MG63 (cell line): Measurements from ENCODE around the gene MRPL9. TPM values are rescaled to one million over a fixed set of nuclear protein-coding genes. Genes with fewer than 3 reads are reported as not detected.
"Not testable (repeated sequence)": the region's sequence is repeated elsewhere in the genome, so short reads cannot be mapped to it uniquely, and the experiment has no call there.

ENCODE experiments used
- DNase-seq: peaks from one replicate; pipeline ENCODE4 v3.0.0-alpha.2; 2020
- H3K27me3 ChIP-seq: fragments of 250-450 bp; sonication (Bioruptor Pico); 2 replicates; pipeline ENCODE4 v1.5.1; 2020; ENCODE audit warnings: mild to moderate bottlenecking, moderate library complexity
- H3K36me3 ChIP-seq: fragments of 250-450 bp; sonication (Bioruptor Pico); 2 replicates; pipeline ENCODE4 v1.5.1; 2020; ENCODE audit warnings: mild to moderate bottlenecking, moderate library complexity
- H3K4me3 ChIP-seq: fragments of 250-450 bp; sonication (Bioruptor Pico); 2 replicates; pipeline ENCODE4 v1.5.1; 2020; ENCODE audit warnings: mild to moderate bottlenecking, moderate library complexity
- H3K9me3 ChIP-seq: fragments of 250-450 bp; sonication (Bioruptor Pico); 2 replicates; pipeline ENCODE4 v1.5.1; 2020; ENCODE audit warnings: mild to moderate bottlenecking, moderate library complexity
- total RNA-seq: library from RNA; depleted of rRNA; stranded (reverse); fragments of >200 nt; shearing (Covaris generic); gene quantifications from 2 replicates; pipeline ENCODE4 v1.2.3, GENCODE V29; 2014; ENCODE audit warnings: low replicate concordance

MRPL9 gene
- total RNA-seq, 1 experiment from 2014 or later = 167 TPM

- no peaks in the 10 kb centered on the region for H3K36me3 ChIP-seq
- peaks cover 19% of the 10 kb centered on the region for H3K27me3 ChIP-seq
- no peak overlapping the region for H3K4me3 ChIP-seq
- DNase-seq = no peak
- no peaks in the 10 kb centered on the region for H3K9me3 ChIP-seq
These were observed 35.3 kb upstream of the MRPL9 start for GRCh38 chr1:151798571-151798970.

DNA sequence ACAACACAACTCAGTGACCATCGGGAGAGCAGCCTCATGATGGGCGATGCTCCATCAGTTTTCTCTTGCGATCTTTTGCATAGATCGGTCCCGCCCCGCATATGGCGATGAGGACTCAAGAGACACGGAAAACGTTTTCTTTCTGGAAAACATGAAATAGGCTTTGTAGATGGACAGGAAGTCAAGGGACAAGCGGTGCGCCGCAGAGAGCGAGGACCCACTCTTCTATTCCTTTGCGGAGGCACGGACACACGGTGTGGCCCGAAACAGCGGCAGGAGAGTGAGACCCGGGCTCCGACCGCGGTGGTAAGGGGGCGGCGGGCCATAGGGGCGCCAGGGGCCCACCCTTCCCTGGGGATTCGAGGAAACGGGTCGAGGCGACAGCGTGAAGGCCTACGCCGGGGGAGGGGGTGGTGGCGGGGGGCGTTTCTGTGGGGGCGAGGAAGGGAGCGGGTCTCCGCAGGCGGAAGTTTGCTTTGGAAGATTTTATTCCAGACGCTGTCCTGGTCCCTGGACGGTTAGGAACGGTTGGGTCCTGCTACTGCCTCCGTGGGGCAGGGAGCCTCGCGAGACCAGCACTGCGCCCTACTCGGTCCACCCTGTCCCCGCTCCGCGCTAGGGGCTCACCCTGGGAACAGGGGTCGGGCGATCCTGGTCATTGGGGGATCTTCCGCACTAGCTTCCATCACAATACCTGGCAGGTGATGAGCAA, 27.8 kb upstream of the MRPL9 start:
- Histone ChIP-seq H3K27me3 (no peaks in the 10 kb centered on the region), H3K4me3 (peak overlapping the region; percentile 71), H3K36me3 (no peaks in the 10 kb centered on the region), H3K9me3 (no peaks in the 10 kb centered on the region)
- no peak for DNase-seq

DNA sequence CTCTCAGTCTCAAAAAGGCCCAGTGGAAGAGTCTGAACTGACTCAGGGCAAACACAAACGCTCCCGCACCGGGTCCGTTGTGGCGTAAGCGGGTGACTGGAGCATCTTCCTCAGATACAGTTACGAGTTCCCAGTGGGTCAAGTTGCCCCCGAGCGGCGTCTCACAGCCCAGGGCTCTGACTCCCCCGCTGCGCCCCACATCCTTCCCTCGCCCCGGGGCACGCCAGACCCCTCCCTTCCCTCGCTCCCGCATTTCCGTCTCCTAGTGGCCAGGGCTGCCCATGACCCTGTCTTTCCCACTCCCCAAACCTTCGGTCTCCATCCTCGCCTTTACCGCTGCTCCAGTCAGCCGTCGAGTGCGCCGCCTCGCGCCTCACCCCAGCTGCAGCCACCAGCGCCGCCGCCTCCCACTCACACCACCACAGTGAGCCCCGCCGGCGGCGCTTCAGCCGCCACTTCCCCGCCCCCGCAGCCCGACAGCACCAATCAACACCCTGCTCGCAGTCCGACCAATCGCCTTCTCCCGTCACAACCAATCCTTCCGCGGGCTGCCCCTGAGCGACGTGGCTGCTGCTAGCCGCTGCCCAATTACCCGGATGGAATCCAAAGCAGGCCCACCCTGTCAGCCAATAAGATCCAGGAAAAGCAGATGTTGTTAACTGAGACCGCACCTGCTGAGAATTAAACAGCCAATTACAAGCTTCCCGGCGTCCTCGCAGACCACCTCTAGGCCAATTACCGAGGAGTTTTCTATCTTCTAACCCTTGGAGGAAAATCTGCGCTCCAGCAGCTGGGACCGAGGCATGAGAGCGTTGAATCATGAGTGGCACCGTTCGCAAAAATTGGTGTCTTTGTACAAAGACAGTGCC, 27.0 kb upstream of the MRPL9 start, which contains the start of gene TDRKH:
Gene TDRKH, minus strand, starts transcription at position 430 of the 869 bp plus-strand sequence. CDS start 7,478 bp downstream, outside the sequence.
- peak; percentile 100 for DNase-seq

GRCh38 chr1:151787689-151788088, 24.4 kb upstream of the MRPL9 start:
- H3K27me3 ChIP-seq = no peaks in the 10 kb centered on the region
- H3K36me3 ChIP-seq = no peaks in the 10 kb centered on the region
- H3K4me3 ChIP-seq = no peak overlapping the region
- no peak for DNase-seq
- H3K9me3 ChIP-seq = no peaks in the 10 kb centered on the region

More for the DNA sequence above, 27.0 kb upstream of the MRPL9 start, which contains the start of gene TDRKH:
- H3K4me3 ChIP-seq = peak within 1 kb of the TSS; percentile 71
- H3K27me3 ChIP-seq = no peaks in the 10 kb centered on the region
- no peaks in the 10 kb centered on the region for H3K9me3 ChIP-seq
- H3K36me3 ChIP-seq = no peaks in the 10 kb centered on the region

DNA sequence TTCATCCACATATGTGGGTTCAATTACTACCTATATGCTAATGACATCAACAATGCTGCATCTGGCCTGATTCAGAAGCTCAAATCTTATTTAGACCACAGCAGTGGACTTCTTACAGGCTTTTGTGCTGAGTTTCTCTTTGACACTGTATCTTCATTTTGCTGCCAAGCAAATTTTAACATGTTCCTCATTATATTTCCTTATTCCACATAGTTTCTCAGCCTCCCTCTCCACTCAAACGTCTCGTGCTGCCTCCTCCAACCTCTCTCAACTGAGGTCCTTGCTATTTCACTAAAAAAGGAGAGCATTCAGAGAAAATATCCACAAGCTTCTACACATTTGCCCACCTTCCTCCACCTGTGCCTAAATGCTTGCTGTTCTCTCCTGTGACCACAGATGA, 20.5 kb upstream of the MRPL9 start:
- no peak for DNase-seq
- Histone ChIP-seq H3K4me3 (no peak overlapping the region), H3K27me3 (no peaks in the 10 kb centered on the region), H3K36me3 (peaks cover 2% of the 10 kb centered on the region; the same call in 1 of the 2 replicates), H3K9me3 (no peaks in the 10 kb centered on the region)

GRCh38 chr1:151782741-151783140, 19.4 kb upstream of the MRPL9 start:
- peaks cover 2% of the 10 kb centered on the region; the same call in 1 of the 2 replicates for H3K36me3 ChIP-seq
- H3K27me3 ChIP-seq = no peaks in the 10 kb centered on the region
- no peaks in the 10 kb centered on the region for H3K9me3 ChIP-seq
- DNase-seq = no peak
- H3K4me3 ChIP-seq = no peak overlapping the region

- DNase-seq, H3K9me3 ChIP-seq, H3K36me3 ChIP-seq, H3K27me3 ChIP-seq, H3K4me3 ChIP-seq: not testable (repeated sequence)
These were observed 18.7 kb upstream of the MRPL9 start for GRCh38 chr1:151782026-151782425.

DNA sequence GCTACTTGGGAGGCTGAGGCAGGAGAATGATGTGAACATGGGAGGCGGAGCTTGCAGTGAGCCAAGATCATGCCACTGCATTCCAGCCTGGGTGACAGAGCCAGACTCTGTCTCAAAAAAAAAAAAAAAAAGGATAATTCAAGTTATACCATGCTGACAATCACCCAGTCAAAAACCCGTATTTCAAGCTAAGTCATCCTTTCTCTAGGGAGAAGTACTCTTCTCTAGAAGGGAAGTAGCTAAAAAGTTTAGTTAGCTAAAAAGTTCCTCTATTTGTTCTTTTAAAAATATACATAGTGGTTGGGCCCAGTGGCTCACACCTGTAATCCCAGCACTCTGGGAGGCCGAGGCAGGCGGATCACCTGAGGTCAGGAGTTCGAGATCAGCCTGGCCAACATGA, 17.4 kb upstream of the MRPL9 start:
- not testable (repeated sequence) for H3K36me3 ChIP-seq, H3K9me3 ChIP-seq, H3K27me3 ChIP-seq, H3K4me3 ChIP-seq, DNase-seq

GRCh38 chr1:151779852-151780251, 16.6 kb upstream of the MRPL9 start:
- Histone ChIP-seq H3K27me3 (no peaks in the 10 kb centered on the region), H3K4me3 (no peak overlapping the region)
- DNase-seq = no peak

GRCh38 chr1:151777317-151777716, 14.0 kb upstream of the MRPL9 start:
- Histone ChIP-seq H3K27me3 (no peaks in the 10 kb centered on the region), H3K4me3 (no peak overlapping the region), H3K36me3 (peaks cover 7% of the 10 kb centered on the region), H3K9me3 (no peaks in the 10 kb centered on the region)
- DNase-seq = no peak

More at GRCh38 chr1:151779852-151780251, 16.6 kb upstream of the MRPL9 start:
- H3K9me3 ChIP-seq = no peaks in the 10 kb centered on the region
- H3K36me3 ChIP-seq = peaks cover 5% of the 10 kb centered on the region

DNA sequence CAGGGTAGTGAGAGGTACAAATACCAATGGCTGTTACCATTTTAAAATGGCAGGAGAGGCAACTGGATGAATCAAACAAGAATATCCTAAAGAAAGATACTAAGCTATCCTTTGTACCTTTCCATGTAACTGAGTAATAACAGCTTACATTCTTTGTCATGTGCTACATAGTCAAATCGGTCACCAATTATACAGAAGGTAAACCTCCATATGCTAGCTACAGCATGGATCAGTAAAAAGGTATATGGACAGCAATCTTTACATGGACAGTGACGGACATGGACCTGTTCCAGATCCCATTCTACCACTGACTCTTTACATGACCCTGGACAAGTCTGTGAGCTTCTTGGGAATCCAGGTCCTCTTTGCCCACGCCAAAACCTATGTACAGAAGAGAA, 13.4 kb upstream of the MRPL9 start:
- H3K36me3 ChIP-seq = peaks cover 7% of the 10 kb centered on the region
- no peak overlapping the region for H3K4me3 ChIP-seq
- no peak for DNase-seq
- H3K9me3 ChIP-seq = no peaks in the 10 kb centered on the region
- H3K27me3 ChIP-seq = no peaks in the 10 kb centered on the region

DNA sequence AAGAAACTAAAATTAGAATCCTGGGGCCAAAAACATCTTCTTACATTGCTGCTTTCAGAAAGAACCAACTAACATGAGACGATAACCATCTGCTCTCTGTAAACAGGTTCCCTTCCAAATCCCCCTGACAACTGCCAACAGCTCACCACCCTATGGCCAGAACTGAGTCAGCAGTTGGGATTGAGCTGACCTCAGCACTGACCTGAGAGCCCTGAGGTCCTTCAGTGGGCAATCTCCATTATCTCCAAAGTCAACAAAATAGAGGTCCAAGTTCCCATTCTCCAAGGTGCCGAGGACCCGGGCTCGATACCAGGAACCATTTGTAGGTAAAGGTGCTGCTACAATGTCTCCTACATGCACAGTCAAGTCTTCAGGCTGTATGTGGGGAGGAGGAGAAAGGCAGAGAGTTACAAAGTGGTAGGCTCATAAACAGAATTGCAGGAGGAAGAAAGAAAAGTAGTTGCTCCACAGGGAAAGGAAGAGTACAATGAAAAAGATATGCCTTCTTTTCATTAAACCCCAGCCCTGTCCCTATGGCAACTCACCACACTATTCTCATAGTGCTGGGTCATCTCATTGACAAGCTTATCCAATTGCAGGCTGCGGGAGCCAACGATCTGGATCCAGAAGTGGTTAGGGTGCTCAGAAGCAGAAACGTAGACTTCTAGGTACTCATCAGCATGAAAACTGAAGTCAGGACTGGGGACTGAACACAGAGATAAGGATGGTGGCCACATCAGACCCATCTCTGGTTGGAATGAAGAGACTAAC, 12.8 kb upstream of the MRPL9 start:
- Histone ChIP-seq H3K9me3 (no peaks in the 10 kb centered on the region), H3K36me3 (peaks cover 5% of the 10 kb centered on the region; the same call in 1 of the 2 replicates), H3K4me3 (no peak overlapping the region), H3K27me3 (no peaks in the 10 kb centered on the region)
- DNase-seq = peak; percentile 39

GRCh38 chr1:151774256-151774922, 11.1 kb upstream of the MRPL9 start:
- no peaks in the 10 kb centered on the region for H3K27me3 ChIP-seq

DNA sequence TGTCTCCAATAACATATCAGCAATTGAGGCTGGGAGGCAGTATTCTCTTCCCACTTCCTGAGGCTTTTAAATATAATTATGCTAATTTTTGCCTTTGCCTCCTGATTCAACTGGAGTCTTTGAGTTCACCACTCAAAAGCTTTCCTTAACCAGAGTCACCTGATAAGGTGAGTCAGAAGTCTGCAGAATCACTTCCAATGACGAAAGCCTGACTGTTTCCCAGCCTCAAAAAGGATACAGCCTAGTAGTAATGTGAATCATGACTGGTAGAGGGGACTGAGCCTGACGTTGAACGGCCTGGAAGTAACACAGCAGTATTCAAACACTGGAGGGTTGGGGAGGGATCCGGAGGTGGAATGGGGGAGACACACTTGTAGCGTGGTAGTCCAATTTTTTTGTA, 10.4 kb upstream of the MRPL9 start:
- Histone ChIP-seq H3K27me3 (no peaks in the 10 kb centered on the region), H3K36me3 (peaks cover 5% of the 10 kb centered on the region; the same call in 1 of the 2 replicates), H3K9me3 (no peaks in the 10 kb centered on the region), H3K4me3 (no peak overlapping the region)
- no peak for DNase-seq

More at GRCh38 chr1:151774256-151774922, 11.1 kb upstream of the MRPL9 start:
- Histone ChIP-seq H3K4me3 (no peak overlapping the region), H3K36me3 (peaks cover 5% of the 10 kb centered on the region; the same call in 1 of the 2 replicates), H3K9me3 (no peaks in the 10 kb centered on the region)
- DNase-seq = no peak

- not testable (repeated sequence) for DNase-seq, H3K9me3 ChIP-seq, H3K4me3 ChIP-seq, H3K36me3 ChIP-seq, H3K27me3 ChIP-seq
These were observed 6.0 kb upstream of the MRPL9 start for GRCh38 chr1:151769270-151769669.

DNA sequence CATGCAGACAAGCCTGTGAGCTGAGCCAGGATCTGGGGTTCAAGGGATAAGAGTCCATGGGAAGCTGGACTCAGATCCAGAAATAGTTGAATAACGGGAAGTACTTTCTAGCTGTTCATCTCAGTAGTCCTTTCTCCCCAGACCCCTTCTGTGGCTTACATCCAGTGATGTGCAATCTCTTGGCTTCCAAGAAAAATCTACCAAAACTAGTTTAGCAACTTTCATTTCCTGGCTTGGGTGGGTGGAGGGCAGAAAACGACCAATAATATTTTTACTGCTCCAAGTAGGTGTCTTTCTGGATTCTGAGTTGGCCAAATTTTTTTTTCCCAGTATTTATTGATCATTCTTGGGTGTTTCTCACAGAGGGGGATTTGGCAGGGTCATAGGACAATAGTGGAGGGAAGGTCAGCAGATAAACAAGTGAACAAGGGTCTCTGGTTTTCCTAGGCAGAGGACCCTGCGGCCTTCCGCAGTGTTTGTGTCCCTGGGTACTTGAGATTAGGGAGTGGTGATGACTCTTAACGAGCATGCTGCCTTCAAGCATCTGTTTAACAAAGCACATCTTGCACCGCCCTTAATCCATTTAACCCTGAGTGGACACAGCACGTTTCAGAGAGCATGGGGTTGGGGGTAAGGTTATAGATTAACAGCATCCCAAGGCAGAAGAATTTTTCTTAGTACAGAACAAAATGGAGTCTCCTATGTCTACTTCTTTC, 5.2 kb upstream of the MRPL9 start:
- not testable (repeated sequence) for H3K4me3 ChIP-seq, DNase-seq, H3K36me3 ChIP-seq, H3K27me3 ChIP-seq, H3K9me3 ChIP-seq
